NCI-H774 (cell line): ENCODE results near the gene LDLRAD3.

ENCODE experiments used
- DNase-seq: peaks from one replicate; lab custom pipeline; 2025; lab: John Stamatoyannopoulos, UW

LDLRAD3 gene

DNA sequence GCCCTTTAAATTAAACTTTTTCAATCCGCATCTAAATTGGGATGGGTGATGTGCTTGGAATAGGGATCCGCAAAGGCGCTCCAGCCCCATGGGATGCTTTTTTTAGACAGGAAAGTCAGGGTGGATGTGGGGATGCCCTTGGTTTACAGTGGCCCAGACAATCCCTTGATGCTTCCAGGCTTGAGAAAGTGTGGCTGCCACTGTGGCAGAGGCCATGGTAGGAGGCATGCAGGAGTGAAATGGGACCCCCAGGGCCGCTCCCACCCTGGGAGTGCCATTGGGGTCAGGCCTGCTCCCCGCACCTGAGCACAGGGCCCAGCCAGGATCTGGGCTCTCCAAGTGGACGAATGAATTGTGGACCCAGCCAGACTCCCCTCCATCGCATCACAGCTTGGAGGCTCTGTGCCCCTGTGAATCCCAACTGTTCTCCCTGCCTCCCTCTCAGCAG is 269.6 kb downstream of the LDLRAD3 start:
- DNase-seq = no peak

DNA sequence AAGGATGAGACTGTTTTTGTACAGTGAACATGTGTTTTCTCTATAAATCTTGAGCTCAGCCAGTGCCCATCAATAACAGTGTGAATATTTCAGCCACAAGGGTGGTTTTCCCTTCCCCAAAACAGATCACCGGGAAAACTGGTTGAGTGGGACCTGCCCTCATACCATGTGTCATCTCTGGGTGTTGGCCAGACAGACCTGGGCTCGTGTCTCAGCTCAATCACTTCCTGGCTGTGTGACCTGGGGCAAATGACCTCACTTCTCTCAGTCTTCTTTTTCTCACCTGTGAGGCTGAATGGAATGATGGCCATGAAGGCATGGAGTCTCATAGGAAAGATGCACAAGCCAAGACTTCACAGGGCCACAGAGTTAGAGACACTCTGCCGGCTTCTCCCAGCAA is 270.6 kb downstream of the LDLRAD3 start:
- DNase-seq = no peak

DNA sequence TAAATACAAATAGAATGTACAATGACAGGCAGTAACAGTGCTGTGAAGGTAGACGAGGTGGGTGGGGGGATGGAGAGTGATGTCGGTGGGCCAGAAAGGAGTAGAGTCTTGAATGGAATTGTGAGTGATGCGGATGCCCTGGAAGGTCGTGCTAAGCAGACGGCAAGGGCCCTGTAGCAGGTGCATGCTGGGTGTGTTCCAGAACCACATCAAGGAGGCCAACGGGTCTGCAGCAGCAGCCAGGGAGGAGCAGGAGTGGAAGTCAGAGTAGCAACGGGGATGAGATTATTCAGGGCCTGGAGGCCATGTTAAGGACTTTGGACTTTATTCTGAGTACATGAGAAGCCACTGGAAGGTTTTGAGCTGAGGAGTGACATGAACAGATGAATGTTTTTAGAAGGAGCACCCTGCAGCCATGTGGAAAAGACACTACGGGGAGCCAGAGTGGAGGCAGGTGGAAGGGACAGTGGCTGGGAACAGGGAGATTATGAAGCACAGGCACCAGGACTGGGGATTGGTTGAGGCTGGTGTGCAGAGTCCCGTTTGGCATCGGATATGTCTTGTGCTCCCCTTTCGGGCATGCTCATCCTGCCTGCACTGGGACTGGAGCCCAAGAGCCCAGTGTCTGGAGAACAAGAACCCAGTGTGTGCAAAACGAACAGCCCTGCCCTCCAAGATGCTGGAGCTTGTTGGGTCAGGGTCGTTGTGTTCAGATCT is 271.3 kb downstream of the LDLRAD3 start:
- DNase-seq = no peak

DNA sequence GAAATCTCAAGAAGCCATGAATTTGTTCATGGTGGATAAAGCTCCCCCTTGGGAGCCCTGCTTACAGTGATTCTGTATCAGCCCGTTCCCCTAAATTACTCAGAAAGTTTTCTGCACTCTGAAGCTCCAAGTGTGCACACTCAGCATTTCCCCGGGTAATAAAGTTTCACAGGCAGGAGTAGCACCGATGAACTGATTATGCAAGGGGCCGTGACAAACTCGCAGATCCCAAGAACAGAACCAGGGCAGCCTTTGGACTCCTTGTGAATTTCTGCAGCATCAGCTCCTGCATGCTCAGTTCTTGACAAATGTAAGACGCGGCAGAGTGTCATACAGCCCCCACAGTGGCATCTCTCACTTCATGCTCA is 271.8 kb downstream of the LDLRAD3 start:
- DNase-seq = no peak

DNA sequence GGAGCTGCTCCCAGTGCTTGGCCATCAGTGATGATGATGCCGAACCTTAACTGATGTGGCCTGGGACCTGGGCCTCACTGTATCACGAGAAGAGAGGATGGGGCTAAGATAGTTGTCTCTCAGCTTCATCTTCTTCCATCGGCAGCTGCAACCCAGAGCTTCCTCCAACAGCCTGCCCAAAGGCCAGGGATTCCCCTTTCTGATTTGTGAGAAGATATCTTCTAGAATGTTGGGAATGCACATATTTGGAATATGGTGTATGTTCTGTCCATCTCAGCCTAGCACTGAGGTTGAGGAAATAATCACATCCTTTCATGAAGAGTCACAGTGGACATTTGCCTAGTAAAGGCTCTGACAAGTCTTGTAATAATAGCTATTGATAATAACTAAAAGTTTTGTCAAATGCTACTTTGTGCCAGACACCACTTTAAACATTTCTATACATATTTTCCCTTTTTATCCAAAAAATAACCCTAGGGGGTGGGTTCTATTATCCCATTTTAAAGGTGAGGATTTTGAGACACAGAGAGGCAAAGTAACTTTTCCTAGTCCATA is 272.3 kb downstream of the LDLRAD3 start:
- no peak for DNase-seq

DNA sequence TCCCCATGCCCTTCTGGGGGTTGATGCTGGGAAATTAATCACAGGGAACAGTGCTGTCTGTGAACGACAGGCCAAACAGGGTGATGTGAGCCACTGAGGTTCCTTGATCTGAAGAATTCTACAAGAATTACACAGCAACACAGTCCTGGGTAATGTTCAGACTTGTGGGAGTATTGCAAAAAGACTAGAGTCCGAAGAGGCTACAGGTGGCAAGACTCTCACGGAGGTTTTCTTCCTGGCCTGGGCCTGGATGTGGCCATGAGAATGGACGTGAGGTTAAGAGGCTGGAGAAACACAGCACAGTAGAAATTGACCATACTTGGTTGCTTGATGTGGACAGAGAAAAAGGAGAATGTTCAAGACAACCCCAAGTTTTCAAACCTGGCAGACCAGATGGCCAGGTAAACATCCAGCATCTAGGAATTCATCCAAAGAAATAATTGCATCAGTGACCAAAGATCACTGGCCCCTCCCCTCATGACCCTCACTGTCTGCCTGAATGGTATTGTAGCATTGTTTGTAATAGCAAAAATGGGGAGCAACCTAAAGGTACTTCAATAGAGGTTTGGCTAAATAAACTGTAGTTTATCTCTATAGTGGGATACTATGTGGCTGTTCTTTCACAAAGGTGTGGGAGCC is 274.5 kb downstream of the LDLRAD3 start:
- DNase-seq = no peak

DNA sequence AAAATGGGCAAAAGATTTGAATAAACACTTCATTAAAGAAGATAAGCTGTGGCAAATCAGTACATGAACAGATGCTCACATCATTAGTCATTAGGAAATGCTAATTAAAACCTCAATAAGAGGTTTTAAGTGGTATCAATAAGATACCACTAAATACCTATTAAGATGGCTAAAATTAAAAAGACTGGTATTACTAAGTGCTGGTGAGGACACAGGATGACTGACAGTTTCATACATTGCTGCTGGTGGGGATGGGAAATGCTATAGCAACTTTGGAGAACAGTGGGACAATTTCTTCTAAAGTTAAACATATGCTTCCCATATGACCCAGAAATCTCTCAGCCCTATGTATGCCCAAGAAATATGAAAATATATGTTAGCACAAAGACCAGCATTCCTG is 276.1 kb downstream of the LDLRAD3 start:
- no peak for DNase-seq

DNA sequence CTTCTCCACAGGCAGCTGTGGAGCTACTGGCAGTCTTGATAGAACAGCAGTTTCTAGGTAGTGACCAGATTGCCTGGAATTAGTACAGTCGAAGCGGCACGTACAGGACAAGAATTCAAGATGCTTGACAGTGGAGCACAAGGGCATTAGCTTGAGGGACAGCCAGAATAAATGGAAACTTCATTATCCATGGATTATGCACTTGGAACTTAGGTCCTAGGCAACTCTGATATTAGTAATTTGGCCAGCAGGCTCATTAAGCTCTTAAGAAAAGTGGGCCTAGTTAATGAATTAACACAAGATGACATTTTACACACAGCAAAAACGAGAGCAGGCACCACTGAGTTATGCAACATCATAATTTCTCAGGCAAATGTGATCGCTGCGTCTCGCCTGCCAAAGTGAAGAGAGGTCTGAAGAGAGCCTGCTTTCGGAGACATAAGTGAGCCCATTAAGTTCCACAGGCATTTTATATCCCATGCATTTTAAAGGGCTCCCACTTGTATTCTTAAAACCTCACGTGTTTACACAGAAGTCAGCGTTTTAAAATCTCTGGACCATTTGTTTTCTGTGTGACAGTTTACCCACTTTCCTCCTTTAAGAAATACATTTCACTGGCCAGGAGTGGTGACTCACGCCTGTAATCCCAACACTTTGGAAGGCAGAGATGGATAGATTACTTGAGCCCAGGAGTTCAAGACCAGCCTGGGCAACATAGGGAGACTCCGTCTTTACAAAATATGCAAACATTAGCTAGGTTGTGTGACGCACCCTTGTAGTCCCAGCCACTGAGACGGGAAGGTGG is 279.2 kb downstream of the LDLRAD3 start:
- DNase-seq = no peak

DNA sequence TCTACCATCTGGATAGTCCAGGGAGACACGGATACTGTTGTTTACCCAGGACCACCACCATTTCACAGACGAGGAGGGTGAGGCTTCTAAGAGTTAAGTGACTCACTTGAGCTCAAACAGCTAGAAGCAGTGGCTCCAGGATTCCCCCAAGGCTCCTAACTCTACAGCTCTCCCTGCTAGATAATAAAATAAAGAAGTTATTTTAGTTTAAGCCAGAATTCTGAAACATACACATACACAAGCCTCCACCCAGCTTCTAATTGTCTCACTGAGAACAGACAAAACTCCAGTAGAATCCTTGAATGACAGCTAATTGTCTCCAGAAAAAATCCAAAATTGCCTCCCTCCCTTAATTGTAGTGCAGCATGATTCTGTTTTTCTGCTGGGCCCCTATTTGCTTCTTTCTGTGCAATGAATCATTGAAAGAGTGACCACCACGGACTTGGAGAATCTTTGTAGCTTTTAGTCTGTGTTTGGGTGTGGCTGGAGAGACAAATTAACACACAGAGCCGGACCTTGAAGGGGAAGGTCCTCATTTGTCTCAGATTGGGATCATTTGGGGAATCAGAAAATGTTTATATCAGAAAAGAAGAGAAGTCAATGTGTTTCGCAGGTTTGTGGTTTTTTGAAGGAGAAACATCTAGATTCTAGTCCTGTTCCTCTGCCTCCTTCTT is 280.5 kb downstream of the LDLRAD3 start:
- no peak for DNase-seq

DNA sequence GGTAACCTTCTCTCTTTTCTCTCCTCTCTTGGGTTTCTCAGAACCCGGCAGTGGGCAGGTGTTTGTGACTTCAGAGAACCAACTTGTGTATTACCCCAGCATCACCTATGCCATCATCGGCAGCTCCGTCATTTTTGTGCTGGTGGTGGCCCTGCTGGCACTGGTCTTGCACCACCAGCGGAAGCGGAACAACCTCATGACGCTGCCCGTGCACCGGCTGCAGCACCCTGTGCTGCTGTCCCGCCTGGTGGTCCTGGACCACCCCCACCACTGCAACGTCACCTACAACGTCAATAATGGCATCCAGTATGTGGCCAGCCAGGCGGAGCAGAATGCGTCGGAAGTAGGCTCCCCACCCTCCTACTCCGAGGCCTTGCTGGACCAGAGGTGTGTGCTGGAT is 283.2 kb downstream of the LDLRAD3 start:
- no peak for DNase-seq

DNA sequence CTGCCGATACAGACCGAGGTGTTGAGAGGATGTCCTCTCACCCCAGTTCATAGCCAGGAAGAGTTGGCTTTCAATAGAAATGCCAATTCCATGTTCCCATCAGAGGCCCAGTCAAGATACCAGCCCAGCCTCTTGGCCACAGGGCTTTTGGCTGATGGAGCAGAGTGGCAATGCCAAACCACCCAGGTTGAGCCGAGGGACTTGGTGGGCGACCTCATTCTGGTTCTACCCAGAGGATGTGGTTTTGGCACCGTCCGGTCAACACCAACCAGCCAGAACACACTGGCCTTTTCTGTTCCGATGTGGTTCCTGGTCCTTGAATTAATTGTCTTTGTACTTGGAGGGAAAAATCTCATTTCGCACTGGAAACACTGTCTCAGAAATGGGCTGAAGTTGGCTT is 284.8 kb downstream of the LDLRAD3 start:
- no peak for DNase-seq

DNA sequence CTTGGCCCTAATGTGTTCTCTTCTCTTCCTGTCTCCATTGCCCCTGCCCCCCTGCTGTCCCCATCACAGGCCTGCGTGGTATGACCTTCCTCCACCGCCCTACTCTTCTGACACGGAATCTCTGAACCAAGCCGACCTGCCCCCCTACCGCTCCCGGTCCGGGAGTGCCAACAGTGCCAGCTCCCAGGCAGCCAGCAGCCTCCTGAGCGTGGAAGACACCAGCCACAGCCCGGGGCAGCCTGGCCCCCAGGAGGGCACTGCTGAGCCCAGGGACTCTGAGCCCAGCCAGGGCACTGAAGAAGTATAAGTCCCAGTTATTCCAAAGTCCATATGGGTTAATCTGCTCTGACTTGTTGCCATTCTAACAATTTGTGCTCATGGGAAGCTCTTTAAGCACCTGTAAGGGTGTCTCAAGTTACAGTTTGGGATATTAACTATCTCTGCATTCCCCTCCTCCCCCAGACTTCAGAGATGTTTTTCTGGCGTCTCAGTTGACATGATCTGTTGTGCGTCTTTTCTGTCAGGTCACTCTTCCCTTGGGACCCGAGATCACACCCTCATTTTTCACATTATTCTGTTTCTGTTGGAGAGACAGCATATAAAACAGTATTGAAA is 285.3 kb downstream of the LDLRAD3 start:
- no peak for DNase-seq

DNA sequence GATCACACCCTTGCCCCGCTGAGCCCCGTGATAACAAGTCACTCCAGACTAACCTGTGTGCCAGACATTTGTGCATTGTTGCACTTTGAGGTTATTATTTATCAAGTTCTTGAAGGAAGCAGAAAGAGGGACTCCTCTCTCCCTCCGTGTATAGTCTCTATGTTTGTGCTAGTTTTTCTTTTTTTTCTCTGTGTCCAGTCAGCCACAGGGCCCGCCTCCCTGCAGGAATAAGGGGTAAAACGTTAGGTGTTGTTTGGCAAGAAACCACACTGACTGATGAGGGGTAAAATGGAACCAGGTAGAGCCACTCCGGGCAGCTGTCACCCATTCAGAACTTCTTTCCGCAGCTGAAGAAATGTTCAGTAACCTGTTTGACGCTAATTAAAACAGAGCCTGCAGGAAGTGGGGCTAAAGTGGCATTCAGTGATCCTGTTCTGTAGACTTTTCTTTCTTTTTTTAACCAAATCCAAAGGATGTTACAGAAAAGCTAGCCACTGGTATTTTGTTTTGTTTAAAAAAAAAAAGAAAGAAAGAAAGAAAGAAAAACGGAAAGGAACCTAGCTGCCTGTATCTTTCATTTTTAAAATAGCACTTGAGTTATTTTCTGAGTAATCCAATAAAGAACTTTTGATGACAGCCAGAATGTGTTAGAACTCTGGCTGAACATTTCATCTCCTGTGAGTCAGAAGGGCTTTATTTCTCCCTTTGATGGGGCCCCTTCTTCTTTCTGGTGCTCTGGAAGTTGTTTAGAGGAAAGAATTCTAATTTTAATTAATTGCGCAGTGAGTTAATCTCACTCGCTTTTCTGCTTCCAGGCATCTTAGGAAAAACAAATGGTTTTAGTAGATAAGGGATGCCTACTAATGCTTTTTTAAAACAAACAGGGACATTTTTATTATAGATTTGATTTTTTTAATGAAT is 287.2 kb downstream of the LDLRAD3 start:
- DNase-seq = no peak

DNA sequence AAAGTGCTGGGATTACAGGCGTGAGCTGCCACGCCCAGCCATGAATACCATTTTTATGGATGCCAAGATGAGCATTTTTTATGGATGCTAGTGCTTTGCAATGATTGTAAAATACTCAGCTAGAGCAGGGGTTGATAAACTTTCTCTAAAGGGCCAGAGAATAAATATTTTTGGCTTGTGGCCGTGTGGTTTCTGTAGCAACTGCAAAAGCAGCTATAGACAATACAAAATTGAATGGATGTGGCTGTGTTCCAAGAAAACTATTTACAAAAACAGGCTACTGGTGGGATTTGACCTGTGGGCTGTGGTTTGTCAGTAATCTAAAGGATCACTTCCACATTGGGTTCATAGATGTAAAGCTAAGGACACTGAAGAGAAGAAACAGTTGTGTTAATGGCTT is 289.3 kb downstream of the LDLRAD3 start:
- no peak for DNase-seq

DNA sequence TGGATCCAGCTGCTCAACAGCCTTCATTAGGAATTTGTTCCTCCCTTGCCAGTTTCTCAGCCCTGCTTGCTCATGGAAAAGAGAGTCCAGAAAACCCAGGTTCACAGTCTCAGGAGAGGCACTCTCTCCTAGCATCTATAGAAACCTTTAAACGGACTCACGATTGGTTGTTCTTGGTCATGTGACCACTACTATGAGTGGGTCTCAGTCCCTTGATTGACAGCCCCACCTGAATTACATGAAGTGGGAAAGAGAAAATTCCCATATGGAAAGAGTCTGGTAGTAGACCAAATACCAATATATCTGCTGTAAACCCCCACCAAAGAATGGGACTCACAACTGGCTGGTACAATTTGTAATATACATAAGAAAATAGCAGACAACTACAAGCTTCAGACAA is 291.0 kb downstream of the LDLRAD3 start:
- DNase-seq = no peak

DNA sequence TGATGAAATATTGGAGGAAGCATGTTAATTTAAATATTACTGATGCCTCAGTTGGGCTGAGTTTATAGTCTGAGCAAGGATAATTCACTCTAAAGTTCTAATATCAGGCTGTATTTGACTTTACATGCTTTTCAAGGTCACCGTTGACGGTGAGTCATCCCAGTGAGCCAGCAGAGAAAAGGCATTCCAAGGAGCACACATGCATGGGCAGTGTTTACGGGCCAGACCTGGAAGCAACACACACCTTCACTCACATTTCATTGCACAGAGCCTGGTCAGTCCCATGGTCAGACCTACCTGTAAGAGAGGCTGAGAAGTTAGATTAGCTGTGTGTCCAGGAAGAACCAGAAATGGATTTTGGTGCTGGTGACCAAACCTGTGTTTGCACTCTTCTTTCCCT is 291.9 kb downstream of the LDLRAD3 start:
- no peak for DNase-seq

DNA sequence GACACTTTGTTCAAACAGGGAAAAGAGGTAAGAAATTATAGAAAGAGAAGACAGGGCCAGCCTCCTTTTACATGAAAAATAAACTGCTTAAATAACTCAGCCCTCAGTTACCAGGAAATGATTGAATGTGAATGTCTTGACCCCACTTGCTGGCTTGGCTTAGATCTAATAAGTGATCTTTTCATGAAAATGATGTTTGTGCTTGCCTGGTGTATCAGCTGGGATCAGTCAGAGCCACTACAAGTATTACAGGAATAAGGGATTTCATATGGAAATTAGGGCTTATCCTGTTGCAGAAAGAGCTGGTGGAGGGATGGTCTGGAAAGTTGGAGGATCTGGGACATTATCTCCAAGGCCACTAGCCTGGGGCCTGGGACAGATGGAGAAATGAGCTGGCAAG is 293.5 kb downstream of the LDLRAD3 start:
- DNase-seq = no peak

DNA sequence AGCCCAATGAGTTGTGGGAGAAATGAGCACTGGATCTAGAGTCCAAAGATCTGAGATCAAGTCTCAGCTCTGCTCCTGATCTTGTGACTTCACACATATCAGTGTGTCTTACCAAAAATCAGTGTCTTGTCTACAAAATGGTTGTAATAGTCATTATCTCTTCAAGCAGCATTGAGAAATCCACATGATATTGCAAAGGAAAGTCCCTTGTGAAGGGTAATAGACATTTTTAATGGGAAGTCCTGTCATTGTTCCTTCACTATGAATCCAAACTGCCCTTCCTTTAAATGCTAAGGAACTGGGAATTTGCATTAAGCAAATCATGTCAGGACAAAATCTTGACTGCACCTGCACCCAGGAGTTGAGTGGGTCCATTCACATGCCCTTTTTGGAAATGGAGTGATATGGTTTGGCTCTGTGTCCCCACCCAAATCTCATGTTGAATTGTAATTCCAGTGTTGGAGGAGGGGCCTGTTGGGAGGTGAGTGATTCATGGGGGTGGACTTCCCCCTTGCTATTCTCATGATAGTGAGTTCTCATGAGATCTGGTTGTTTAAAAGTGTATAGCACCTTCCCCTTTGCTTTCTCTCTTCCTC is 294.3 kb downstream of the LDLRAD3 start:
- no peak for DNase-seq

DNA sequence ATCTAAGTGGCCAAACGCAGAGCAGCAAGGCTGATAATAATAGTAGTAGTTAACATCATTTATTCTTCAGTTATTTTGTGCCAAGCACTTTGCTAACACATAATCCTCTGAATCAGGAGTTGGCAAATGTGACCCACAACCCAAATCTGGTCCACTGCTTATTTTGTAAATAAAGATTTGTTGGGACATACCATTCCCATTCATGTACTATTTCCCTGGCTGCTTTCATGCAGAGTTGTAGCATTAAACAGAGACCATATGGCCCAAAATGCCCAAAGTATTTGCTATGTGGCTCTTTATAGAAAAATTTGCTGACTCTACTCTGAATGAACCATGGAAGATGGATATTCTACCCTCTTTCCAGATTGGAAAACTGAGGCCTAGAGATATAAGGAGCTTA is 295.0 kb downstream of the LDLRAD3 start:
- no peak for DNase-seq

DNA sequence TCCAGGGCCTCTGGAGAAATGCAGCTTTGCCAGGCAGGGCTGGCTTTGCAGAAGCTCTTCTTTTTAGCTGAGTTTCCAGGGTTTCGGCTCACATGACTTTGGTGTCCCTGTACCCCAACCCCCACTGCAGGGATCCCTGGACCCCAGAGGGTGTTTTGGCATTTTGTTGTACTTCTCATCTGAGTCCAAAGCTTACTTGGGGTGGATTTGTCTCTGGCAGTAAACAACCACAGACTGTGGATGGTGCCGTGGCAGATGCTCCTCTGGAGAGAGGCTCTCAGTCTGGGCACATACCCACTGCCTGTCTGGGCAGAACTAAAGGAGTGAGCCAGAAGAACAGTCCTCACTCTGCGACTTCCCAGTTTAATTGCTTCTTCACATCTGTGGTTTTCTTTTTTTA is 295.8 kb downstream of the LDLRAD3 start:
- DNase-seq = no peak
